ENCODE measurements around the gene ZNF573.

ZNF573 gene

GRCh38 chr19:37790244-37790925, 11.0 kb upstream of the ZNF573 start:
- H2AFZ ChIP-seq (ENCODE audit: low read depth, low read length, severe bottlenecking), result no peak overlapping the region
- H3K79me2 ChIP-seq (ENCODE audit: insufficient read depth, low read length), result no peaks in the 10 kb centered on the region
- no peaks in the 10 kb centered on the region for H3K9me2 ChIP-seq (replicated peaks; ENCODE audit: insufficient read depth, low read length)
- TF ChIP-seq EZH2phosphoT487 (conservative IDR thresholded peaks at IDR 0.05; ENCODE audit: low read length), result no peak
- TF ChIP-seq, protein P1, sequence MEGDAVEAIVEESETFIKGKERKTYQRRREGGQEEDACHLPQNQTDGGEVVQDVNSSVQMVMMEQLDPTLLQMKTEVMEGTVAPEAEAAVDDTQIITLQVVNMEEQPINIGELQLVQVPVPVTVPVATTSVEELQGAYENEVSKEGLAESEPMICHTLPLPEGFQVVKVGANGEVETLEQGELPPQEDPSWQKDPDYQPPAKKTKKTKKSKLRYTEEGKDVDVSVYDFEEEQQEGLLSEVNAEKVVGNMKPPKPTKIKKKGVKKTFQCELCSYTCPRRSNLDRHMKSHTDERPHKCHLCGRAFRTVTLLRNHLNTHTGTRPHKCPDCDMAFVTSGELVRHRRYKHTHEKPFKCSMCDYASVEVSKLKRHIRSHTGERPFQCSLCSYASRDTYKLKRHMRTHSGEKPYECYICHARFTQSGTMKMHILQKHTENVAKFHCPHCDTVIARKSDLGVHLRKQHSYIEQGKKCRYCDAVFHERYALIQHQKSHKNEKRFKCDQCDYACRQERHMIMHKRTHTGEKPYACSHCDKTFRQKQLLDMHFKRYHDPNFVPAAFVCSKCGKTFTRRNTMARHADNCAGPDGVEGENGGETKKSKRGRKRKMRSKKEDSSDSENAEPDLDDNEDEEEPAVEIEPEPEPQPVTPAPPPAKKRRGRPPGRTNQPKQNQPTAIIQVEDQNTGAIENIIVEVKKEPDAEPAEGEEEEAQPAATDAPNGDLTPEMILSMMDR (IDR thresholded peaks at IDR 0.05; ENCODE audit: insufficient read depth, low read length, poor library complexity, severe bottlenecking), result no peak
- no peaks in the 10 kb centered on the region for H3K27me3 ChIP-seq (ENCODE audit: low read length)
- no peaks in the 10 kb centered on the region for H3F3A ChIP-seq (ENCODE audit: insufficient read depth)
- H4K20me1 ChIP-seq (ENCODE audit: low read depth, low read length), result no peaks in the 10 kb centered on the region
- no peak overlapping the region for H3K9ac ChIP-seq (ENCODE audit: low read length)
- H3K27ac ChIP-seq (ENCODE audit: low read depth, low read length), result no peak overlapping the region
- H3K36me3 ChIP-seq (ENCODE audit: low read length), result no peaks in the 10 kb centered on the region
- H3K9me3 ChIP-seq (ENCODE audit: insufficient read depth, low read length), result no peaks in the 10 kb centered on the region
- H3K4me3 ChIP-seq (ENCODE audit: insufficient read depth, low read length, poor library complexity, severe bottlenecking), result no peak overlapping the region
- no peak overlapping the region for H3K4me2 ChIP-seq (ENCODE audit: low read depth, low read length, poor library complexity, severe bottlenecking)

DNA sequence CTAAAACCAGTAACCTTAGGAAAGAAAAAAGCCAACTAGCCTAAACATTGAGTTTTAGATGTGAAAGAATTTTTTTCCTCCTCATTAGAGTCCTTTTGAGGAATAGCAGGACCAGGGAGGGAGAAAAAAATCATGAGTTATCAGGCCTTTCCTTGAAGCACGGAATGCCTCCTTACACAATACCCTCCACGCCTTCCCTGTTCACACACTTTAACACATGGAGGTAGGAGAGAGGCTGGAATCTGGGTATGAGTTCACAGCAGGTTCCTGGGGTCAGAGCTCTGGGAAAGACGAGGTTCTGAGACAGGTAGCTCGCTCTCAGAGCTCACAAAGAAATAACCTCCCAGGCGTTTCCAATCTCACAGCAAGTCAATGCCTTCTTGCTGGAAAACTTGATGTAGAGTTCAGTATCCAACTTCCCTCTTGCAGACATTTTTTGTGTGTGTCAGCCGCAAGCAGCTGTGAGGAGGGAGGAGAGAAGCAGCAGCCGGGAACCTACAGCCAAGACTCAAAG, 716 bp downstream of the ZNF573 start:
- H3K4me3 ChIP-seq (ENCODE audit: insufficient read depth, low read length, poor library complexity, severe bottlenecking), result peak overlapping the region; percentile 84
- peak overlapping the region; percentile 67 for H3K9ac ChIP-seq (ENCODE audit: low read length)
- H3K9me3 ChIP-seq (ENCODE audit: insufficient read depth, low read length), result no peaks in the 10 kb centered on the region
- H2AFZ ChIP-seq (ENCODE audit: low read depth, low read length, severe bottlenecking), result peak overlapping the region; percentile 73
- H3F3A ChIP-seq (ENCODE audit: insufficient read depth), result no peaks in the 10 kb centered on the region
- H3K27ac ChIP-seq (ENCODE audit: low read depth, low read length), result no peak overlapping the region
- no peaks in the 10 kb centered on the region for H4K20me1 ChIP-seq (ENCODE audit: low read depth, low read length)
- H3K36me3 ChIP-seq (ENCODE audit: low read length), result no peaks in the 10 kb centered on the region
- H3K4me2 ChIP-seq (ENCODE audit: low read depth, low read length, poor library complexity, severe bottlenecking), result peak overlapping the region; percentile 90
- H3K79me2 ChIP-seq (ENCODE audit: insufficient read depth, low read length), result peaks cover 24% of the 10 kb centered on the region
- TF ChIP-seq, protein P1 (IDR thresholded peaks at IDR 0.05; ENCODE audit: insufficient read depth, low read length, poor library complexity, severe bottlenecking), result no peak
- TF ChIP-seq EZH2phosphoT487 (conservative IDR thresholded peaks at IDR 0.05; ENCODE audit: low read length), result no peak
- H3K9me2 ChIP-seq (replicated peaks; ENCODE audit: insufficient read depth, low read length), result no peaks in the 10 kb centered on the region
- no peaks in the 10 kb centered on the region for H3K27me3 ChIP-seq (ENCODE audit: low read length)

- Histone ChIP-seq H3K9me2 (replicated peaks; ENCODE audit: insufficient read depth, low read length) (no peaks in the 10 kb centered on the region), H3K4me3 (ENCODE audit: insufficient read depth, low read length, poor library complexity, severe bottlenecking) (no peak overlapping the region), H2AFZ (ENCODE audit: low read depth, low read length, severe bottlenecking) (no peak overlapping the region), H3K4me2 (ENCODE audit: low read depth, low read length, poor library complexity, severe bottlenecking) (no peak overlapping the region), H3K36me3 (ENCODE audit: low read length) (no peaks in the 10 kb centered on the region), H3K9me3 (ENCODE audit: insufficient read depth, low read length) (no peaks in the 10 kb centered on the region), H3F3A (ENCODE audit: insufficient read depth) (no peaks in the 10 kb centered on the region), H4K20me1 (ENCODE audit: low read depth, low read length) (no peaks in the 10 kb centered on the region), H3K27me3 (ENCODE audit: low read length) (no peaks in the 10 kb centered on the region), H3K9ac (ENCODE audit: low read length) (no peak overlapping the region), H3K27ac (ENCODE audit: low read depth, low read length) (no peak overlapping the region), H3K79me2 (ENCODE audit: insufficient read depth, low read length) (peaks cover 14% of the 10 kb centered on the region; the same call in 1 of the 2 replicates)
- TF ChIP-seq, protein P1 (IDR thresholded peaks at IDR 0.05; ENCODE audit: insufficient read depth, low read length, poor library complexity, severe bottlenecking), result no peak
- TF ChIP-seq EZH2phosphoT487 (conservative IDR thresholded peaks at IDR 0.05; ENCODE audit: low read length), result no peak
Observed at GRCh38 chr19:37770985-37771384, 8.4 kb downstream of the ZNF573 start.
